GM20431 (cell line): Measurements from ENCODE around the gene TNKS2.
"Not testable (repeated sequence)": the region's sequence is repeated elsewhere in the genome, so short reads cannot be mapped to it uniquely, and the experiment has no call there.

Experiments
- in situ Hi-C: fragments of 300-500 bp; cut with MseI, MboI; formaldehyde crosslinking; loops from one replicate; pipeline ENCODE4 v1.15.0; 2020; ENCODE audit warnings: low sequenced_read_pairs; ENCODE audit not compliant: unreplicated experiment

The TNKS2 gene

DNA sequence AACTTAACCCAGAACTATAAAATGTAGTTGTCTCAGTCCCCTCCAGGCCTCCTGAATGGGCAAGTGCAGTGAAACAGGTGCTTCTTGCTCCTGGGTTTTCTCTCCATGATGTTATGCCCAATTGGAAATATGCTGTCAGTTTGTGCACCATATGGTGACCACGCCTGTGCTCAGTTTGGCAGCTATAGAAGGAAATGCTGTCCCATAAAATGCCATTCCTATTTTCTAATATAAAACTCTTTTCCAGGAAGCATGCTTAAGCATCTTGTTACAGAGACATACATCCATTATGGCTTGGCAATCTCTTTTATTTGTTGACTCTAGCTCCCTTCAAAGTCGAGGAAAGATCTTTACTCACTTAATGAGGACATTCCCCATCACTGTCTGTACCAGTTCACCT is 65.9 kb downstream of the TNKS2 start:
- in situ Hi-C loops: no loop called here

DNA sequence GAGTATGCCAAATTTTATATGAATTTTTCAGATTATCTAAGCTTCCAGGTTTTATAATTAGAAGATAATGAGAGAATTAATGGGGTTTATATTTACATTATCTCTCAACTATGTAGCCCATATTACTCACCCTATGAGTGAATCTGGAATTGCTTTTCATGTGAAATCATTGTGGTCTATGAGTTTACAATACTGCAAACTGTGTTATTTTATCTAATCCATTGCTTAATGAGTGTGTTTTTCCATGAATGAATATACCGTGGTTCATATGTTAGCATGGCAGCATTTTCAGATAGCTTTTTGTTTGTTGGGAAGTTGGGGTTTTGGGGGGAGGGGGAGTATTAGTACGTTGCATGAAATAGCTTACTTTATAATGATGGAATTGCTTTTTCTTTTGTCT is 66.5 kb downstream of the TNKS2 start:
- in situ Hi-C loops: no loop called here

DNA sequence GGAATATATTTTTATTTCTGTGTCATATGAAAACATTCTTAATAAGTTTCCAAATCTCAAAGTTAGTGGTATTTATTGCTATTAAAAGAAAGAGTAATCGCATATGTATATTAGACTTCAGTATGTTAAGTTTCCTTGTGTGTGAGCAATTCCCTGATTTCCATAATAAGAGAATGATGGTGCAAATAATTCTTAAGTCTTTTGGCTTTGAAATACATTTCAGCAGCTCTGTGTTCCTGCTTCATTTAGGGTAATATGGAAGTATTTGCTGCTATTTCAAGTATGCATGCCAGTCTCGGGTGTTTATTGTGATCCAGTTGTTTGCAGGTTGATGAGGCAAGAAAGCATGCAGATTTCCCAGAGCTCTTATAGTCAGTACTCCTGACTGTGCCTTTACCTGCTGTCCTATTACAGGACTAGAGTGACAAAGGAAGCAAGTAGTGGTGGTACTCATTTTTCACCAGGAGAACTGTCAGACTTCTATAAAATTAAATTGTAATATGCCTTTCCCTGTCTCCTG is 67.4 kb downstream of the TNKS2 start:
- in situ Hi-C loops: no loop called here

DNA sequence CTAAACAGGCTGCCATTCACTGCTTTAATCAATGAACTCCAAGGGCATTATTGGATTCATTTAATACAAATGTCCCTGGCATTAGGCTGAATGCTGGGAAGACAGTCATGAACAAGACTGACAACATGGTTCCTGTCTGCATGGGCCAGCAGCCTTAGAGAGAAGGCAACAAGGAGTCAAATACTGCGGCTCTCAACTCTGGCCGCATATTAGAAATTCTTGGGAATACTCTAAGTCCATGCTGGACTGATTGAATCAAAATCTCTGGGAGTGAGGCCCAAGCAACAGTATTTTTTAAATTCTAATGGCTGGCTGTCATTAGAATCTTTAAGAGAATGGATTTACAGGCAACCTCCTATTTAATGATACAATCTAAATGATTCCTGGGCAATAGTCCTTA is 76.9 kb downstream of the TNKS2 start:
- in situ Hi-C loops: no loop called here

- in situ Hi-C loops: no loop called here
Measured at GRCh38 chr10:91875779-91876178, 77.6 kb downstream of the TNKS2 start.

GRCh38 chr10:91879515-91880170 is 81.4 kb downstream of the TNKS2 start:
- in situ Hi-C loops: no loop called here

DNA sequence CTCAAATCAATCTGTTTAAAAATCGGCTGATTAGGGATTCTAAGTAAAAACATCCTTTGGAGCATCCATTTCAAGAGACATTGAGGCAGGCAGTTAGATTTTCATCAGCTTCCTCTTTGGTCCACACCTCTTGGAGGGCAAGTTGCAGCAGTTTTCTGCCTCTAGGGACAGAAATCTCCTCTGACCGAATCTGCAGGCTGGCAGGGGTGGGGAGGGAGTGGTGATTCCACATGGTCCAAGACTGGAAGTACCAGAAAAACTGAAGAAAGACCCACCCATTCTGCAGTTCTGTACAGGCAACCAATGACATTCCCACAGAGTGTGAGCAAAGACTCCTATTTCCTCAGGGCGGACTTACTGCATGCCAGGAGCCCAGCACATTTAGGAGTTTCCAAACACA is 82.1 kb downstream of the TNKS2 start:
- in situ Hi-C loops: no loop called here

- in situ Hi-C loops: no loop called here
Measured at GRCh38 chr10:91883549-91884444, 85.6 kb downstream of the TNKS2 start.

- in situ Hi-C loops: no loop called here
Measured at GRCh38 chr10:91884536-91884935, 86.3 kb downstream of the TNKS2 start.

DNA sequence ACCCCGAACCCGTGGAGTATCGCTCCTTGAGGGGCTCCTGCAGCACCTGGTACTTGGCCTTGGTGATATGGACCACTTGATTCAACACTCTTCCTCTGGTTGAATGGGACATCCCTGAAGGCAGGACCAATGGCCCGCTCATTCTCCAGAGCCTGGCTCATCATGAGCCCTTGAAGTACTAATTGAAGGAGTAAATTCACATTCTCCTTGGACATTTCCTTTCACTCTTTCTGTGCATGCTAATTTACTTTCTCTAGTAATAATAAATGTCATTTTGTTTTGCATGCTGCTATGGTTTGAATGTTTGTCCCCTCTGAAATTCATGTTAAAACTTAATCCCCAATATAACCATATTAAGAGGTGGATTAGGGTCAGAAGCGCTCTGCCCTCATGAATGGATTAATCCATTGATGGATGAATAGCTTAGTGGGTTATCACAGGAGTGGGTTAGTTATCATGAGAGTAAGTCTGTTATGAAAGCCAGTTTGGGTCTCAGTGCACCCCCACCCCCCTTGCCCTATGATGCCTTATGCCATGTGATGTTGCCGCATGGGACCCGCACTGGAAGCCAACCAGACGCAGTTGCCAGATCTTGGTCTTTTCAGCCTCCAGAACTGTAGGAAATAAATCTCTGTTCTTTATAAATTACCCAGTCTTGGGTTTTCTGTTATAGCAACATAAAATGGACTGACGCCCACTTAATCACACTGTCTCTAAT is 87.3 kb downstream of the TNKS2 start:
- in situ Hi-C loops: no loop called here

GRCh38 chr10:91886954-91887271 is 88.7 kb downstream of the TNKS2 start:
- in situ Hi-C loops: no loop called here

GRCh38 chr10:91887272-91888076 is 89.2 kb downstream of the TNKS2 start:
- in situ Hi-C loops: no loop called here

DNA sequence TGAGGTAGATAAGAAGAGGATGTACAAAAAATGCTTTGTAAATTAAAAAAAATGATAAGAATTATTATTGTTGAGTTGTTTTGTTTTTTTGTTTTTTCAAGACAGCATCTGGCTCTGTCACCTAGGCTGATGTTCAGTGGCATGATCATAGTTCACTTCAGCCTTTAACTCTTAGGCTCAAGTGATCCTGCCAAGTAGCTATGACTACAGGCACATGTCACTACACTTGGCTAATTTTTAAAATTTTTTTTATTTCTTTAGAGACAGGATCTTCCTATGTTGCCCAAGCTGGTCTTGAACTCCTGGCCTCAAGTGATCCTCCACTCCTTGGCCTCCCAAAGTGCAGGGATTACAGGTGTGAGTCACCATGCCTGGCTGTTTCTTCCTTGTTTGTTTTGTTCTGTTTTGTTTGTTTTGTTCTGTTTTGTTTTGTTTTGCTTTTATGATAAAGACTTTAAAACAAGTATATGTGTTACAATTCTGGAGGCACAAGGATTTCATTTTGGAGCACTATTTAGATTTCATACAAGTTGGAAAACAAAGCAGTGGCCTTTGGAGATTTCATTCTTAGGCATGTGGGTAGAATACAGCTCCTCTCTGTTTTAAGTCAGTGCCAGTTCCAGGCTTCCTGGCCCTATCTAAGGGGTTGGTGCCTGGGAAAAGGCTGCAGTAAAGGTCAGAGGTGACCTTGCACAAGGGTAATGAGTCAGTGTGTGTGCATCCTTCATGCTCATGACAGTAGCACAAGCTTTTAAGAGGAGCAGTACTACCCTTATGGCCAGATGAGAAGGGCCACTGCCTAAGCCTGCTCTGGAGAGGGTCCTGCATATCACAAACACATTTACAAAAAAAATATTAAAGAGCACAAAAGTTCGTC is 93.1 kb downstream of the TNKS2 start:
- in situ Hi-C loops: no loop called here

GRCh38 chr10:91893051-91893450 is 94.8 kb downstream of the TNKS2 start:
- in situ Hi-C loops: no loop called here

- in situ Hi-C loops: not testable (repeated sequence)
Measured at GRCh38 chr10:91894261-91894685, 96.0 kb downstream of the TNKS2 start.

DNA sequence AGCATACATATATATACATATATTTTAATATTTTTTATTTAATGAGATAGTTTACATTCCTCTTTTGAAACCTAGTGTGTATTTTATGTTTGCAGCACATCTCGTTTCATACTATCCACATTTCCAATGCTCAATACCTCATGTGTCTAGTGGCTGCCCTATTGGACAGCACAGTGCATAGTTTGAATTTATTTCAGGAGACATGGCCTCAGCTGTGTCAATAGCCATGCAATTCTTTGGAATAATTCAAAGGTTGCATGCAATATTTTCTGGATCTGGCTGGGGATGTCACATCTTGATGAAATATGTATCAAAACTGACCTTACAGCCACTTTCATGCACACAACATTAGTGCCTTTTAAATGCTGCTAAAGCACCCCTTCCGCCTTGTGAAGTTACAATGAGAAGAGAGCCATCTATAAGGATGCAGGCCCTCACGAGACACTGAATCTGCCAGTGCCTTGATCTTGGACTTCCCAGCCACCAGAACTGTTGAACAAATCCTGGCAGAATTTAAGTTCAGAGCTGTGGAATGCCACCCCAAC is 98.1 kb downstream of the TNKS2 start:
- in situ Hi-C loops: no loop called here

DNA sequence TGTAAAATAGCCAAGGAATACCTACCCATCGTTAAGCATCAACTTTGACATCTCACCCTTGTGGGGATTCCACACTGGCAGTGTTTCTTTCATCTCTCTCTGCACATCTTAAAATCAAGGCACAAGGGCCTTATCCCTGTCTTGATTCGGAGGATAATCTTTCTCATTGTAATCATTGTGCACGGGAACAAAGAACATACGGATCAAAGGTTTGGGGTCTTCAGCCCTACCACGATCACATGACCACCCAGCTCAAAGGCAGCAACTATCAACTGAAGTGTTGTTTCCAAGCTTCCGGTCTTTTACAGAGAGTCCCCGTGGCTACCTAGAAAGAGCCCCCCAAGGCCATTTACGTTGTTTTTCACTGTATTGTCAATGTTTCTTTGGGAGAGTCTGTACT is 99.2 kb downstream of the TNKS2 start:
- in situ Hi-C loops: no loop called here

- in situ Hi-C loops: loop anchor here (25.0 kb wide), 1 partner anchor 515 kb away; no protein-coding TSS in a partner anchor
Measured at GRCh38 chr10:91901784-91902677, 103.8 kb downstream of the TNKS2 start.
